Hepatocyte (in vitro differentiated cells): ENCODE results near the gene CD164. TPM values are rescaled to one million over a fixed set of nuclear protein-coding genes. Genes with fewer than 3 reads are reported as not detected.
A peak's percentile ranks its signal among the peaks of the same experiment; 100 is the strongest.

ENCODE experiments used
- DNase-seq: peaks from one replicate; pipeline ENCODE4 v3.0.0-alpha.2; 2016; ENCODE audit warnings: low spot score
- H2AFZ ChIP-seq: fragments of 200-600 bp; sonication (generic); 2 replicates; pipeline ENCODE4 v1.6.0; 2016; ENCODE audit warnings: antibody characterized with exemption, mild to moderate bottlenecking
- H3K27ac ChIP-seq: fragments of 200-600 bp; sonication (generic); 2 replicates; pipeline ENCODE4 v1.5.1; 2016; ENCODE audit warnings: mild to moderate bottlenecking
- H3K27me3 ChIP-seq: fragments of 200-600 bp; sonication (generic); 2 replicates; pipeline ENCODE4 v1.6.1; 2016
- H3K36me3 ChIP-seq: fragments of 200-600 bp; sonication (generic); replicated peaks from 2 replicates; pipeline ENCODE4 v1.5.1; 2016; ENCODE audit warnings: low read depth; ENCODE audit not compliant: insufficient read depth
- H3K4me1 ChIP-seq: fragments of 200-600 bp; sonication (generic); 2 replicates; pipeline ENCODE4 v1.5.1; 2016; ENCODE audit warnings: mild to moderate bottlenecking, moderate library complexity; ENCODE audit not compliant: insufficient read depth
- H3K4me2 ChIP-seq: fragments of 200-600 bp; sonication (generic); 2 replicates; pipeline ENCODE4 v1.6.0; 2016
- H3K4me3 ChIP-seq: fragments of 200-600 bp; sonication (generic); 2 replicates; pipeline ENCODE4 v1.5.1; 2016; ENCODE audit warnings: mild to moderate bottlenecking
- H3K79me2 ChIP-seq: fragments of 200-600 bp; sonication (generic); 2 replicates; pipeline ENCODE4 v1.6.0; 2017; ENCODE audit warnings: mild to moderate bottlenecking
- H3K9me2 ChIP-seq: fragments of 200-600 bp; sonication (generic); replicated peaks from 2 replicates; pipeline ENCODE4 v1.6.0; 2017; ENCODE audit warnings: mild to moderate bottlenecking; ENCODE audit not compliant: insufficient read depth
- H3K9me3 ChIP-seq: fragments of 200-600 bp; sonication (generic); 2 replicates; pipeline ENCODE4 v1.5.1; 2016; ENCODE audit warnings: low read depth, mild to moderate bottlenecking
- H4K20me1 ChIP-seq: fragments of 200-600 bp; sonication (generic); 2 replicates; pipeline ENCODE4 v1.6.0; 2016; ENCODE audit warnings: mild to moderate bottlenecking; ENCODE audit not compliant: insufficient read depth, poor library complexity, severe bottlenecking
- CTCF ChIP-seq: fragments of 200-600 bp; sonication (generic); IDR thresholded peaks from 2 replicates; pipeline ENCODE4 v1.5.1; 2016; ENCODE audit warnings: antibody characterized with exemption, mild to moderate bottlenecking; ENCODE audit not compliant: poor library complexity
- EZH2 ChIP-seq: fragments of 200-600 bp; sonication (generic); IDR thresholded peaks from 2 replicates; pipeline ENCODE4 v1.6.1; 2016; ENCODE audit warnings: antibody characterized with exemption, mild to moderate bottlenecking, borderline replicate concordance
- EZH2phosphoT487 ChIP-seq: fragments of 200-600 bp; sonication (generic); IDR thresholded peaks from one replicate; pipeline ENCODE4 v1.6.1; 2018; ENCODE audit warnings: antibody characterized with exemption, mild to moderate bottlenecking, low read depth, moderate library complexity; ENCODE audit not compliant: unreplicated experiment, severe bottlenecking
- WGBS: methylation state at CpG from one replicate; pipeline ENCODE4 v1.1.6; 2016; ENCODE audit warnings: low lambda C conversion rate; ENCODE audit errors: missing lambda C conversion rate; 5-methylcytosine and 5-hydroxymethylcytosine counted together
- polyA plus RNA-seq: library from polyadenylated mRNA; unstranded; fragments of >200 nt; fragmentation: Nextera tagmentation; extraction: Ambion mirVana; gene quantifications from 2 replicates; pipeline ENCODE4 v1.2.1, GENCODE V29; 2016
- total RNA-seq: library from RNA; depleted of rRNA; stranded (reverse); fragments of >200 nt; gene quantifications from 2 replicates; pipeline ENCODE4 v1.2.3, GENCODE V29; 2014

Gene CD164
- total and polyA plus RNA-seq, 2 experiments from 2014 or later, result 475 to 574 TPM

GRCh38 chr6:109347779-109348178 is 34.5 kb downstream of the CD164 start:
- WGBS, result 36% methylated on average over 3 of the region's 3 CpGs
- Histone ChIP-seq H3K4me1 (peaks cover 34% of the 10 kb centered on the region), H2AFZ (no peak overlapping the region), H3K79me2 (no peaks in the 10 kb centered on the region), H3K9me3 (no peaks in the 10 kb centered on the region), H3K36me3 (no peaks in the 10 kb centered on the region), H4K20me1 (no peaks in the 10 kb centered on the region), H3K4me2 (no peak overlapping the region), H3K27me3 (no peaks in the 10 kb centered on the region), H3K4me3 (no peak overlapping the region), H3K9me2 (no peaks in the 10 kb centered on the region), H3K27ac (peak overlapping the region; percentile 24)
- TF ChIP-seq EZH2phosphoT487 (no peak), CTCF (no peak), EZH2 (no peak)
- DNase-seq, result peak; percentile 42

DNA sequence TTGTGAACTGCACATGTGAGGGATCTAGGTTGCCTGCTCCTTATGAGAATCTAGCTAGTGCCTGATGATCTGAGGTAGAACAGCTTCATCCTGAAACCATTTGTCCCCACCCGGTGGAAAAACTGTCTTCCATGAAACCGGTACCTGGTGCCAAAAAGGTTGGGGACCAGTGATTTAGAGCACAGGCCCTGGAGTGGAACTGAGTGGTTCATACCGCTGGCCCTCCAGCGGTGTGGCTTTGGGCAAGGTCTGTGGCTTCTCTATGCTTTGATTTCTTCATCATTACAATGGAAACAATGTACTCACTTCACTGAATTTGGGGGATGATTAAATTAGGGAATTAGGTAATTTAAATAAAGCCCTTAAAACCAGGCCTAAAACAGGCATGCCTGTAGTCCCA is 36.3 kb downstream of the CD164 start:
- H3K36me3 ChIP-seq, result no peaks in the 10 kb centered on the region
- WGBS, result over 99% methylated on average over 4 of the region's 4 CpGs
- H3K27ac ChIP-seq, result no peak overlapping the region
- no peak for DNase-seq
- H3K9me2 ChIP-seq, result no peaks in the 10 kb centered on the region
- no peaks in the 10 kb centered on the region for H4K20me1 ChIP-seq
- H3K27me3 ChIP-seq, result no peaks in the 10 kb centered on the region
- no peaks in the 10 kb centered on the region for H3K79me2 ChIP-seq
- H3K9me3 ChIP-seq, result no peaks in the 10 kb centered on the region
- no peak overlapping the region for H2AFZ ChIP-seq
- no peak overlapping the region for H3K4me2 ChIP-seq
- TF ChIP-seq EZH2phosphoT487 (no peak), CTCF (no peak), EZH2 (no peak)
- peaks cover 20% of the 10 kb centered on the region for H3K4me1 ChIP-seq
- no peak overlapping the region for H3K4me3 ChIP-seq

DNA sequence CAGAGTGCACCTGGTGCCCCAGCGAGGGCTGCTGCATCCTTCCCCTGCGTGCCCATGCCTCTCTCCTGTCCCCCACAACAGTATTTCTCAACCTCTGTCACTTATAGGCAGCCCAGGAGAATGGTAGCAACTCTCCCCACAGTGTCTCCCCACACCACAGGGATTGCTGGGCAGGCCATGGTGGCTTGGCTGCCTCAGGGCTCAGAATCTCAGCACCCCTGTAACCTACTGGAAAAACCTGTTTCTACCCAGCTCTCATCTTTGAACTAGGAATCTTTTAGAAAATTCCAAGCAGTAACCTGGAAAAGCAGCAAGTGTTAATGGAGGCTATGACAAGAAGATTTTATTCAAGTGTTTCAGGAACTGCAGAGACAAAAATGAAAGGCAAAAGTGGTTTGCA is 38.0 kb downstream of the CD164 start:
- no peak for TF ChIP-seq EZH2
- WGBS, result 66% methylated on average over 2 of the region's 2 CpGs

DNA sequence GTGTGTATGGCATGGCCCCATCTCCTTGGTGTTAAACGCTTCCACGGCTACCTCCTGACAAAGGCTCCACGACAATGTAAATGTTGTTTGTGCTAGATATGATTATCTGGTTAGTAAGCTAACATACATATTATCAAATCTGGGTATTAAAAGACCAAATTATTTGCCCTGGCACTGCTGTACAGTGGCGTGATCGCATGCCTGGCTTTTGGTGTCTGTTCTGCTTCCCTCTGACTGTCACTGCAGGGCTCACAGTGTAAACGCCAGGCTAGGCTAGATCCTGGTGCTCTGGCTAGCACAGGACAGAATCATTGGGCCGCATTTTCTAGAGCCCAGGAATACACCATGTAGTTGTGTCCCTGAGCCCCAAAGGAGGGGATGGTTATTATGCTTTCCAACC is 38.7 kb downstream of the CD164 start:
- Histone ChIP-seq H3K9me2 (no peaks in the 10 kb centered on the region), H3K4me1 (peaks cover 6% of the 10 kb centered on the region), H3K36me3 (no peaks in the 10 kb centered on the region), H4K20me1 (no peaks in the 10 kb centered on the region), H3K4me2 (no peak overlapping the region), H2AFZ (no peak overlapping the region), H3K4me3 (no peak overlapping the region), H3K27me3 (no peaks in the 10 kb centered on the region), H3K79me2 (no peaks in the 10 kb centered on the region), H3K27ac (no peak overlapping the region), H3K9me3 (no peaks in the 10 kb centered on the region)
- WGBS, result 88% methylated on average over 7 of the region's 7 CpGs
- no peak for TF ChIP-seq CTCF
- TF ChIP-seq EZH2phosphoT487, result no peak
- TF ChIP-seq EZH2, result no peak
- DNase-seq, result no peak

More for the DNA sequence above, 38.0 kb downstream of the CD164 start:
- Histone ChIP-seq H4K20me1 (no peaks in the 10 kb centered on the region), H2AFZ (no peak overlapping the region), H3K27me3 (no peaks in the 10 kb centered on the region), H3K4me3 (no peak overlapping the region), H3K9me2 (no peaks in the 10 kb centered on the region), H3K9me3 (no peaks in the 10 kb centered on the region), H3K27ac (no peak overlapping the region), H3K4me2 (no peak overlapping the region), H3K36me3 (no peaks in the 10 kb centered on the region), H3K4me1 (peaks cover 9% of the 10 kb centered on the region), H3K79me2 (no peaks in the 10 kb centered on the region)
- no peak for DNase-seq
